Astrocyte (in vitro differentiated cells and primary cell): ENCODE data around the gene COMMD1.

Experiments
- CTCF ChIP-seq: IDR thresholded peaks from 2 replicates; pipeline ENCODE4 v1.5.1; 2011; ENCODE audit warnings: low read depth, mild to moderate bottlenecking, inconsistent platforms, low read length, moderate library complexity; ENCODE audit not compliant: insufficient read depth
- EZH2 ChIP-seq: IDR thresholded peaks from 2 replicates; pipeline ENCODE4 v1.6.1; 2012; ENCODE audit warnings: mild to moderate bottlenecking, low read length, inconsistent platforms; ENCODE audit not compliant: insufficient read depth

GRCh38 chr2:61951881-61952280, 46.4 kb downstream of the COMMD1 start:
- TF ChIP-seq CTCF (no peak), EZH2 (no peak)
